ENCODE data around the gene TAS2R5.
"Not testable (repeated sequence)": the region's sequence is repeated elsewhere in the genome, so short reads cannot be mapped to it uniquely, and the experiment has no call there.

TAS2R5 gene

DNA sequence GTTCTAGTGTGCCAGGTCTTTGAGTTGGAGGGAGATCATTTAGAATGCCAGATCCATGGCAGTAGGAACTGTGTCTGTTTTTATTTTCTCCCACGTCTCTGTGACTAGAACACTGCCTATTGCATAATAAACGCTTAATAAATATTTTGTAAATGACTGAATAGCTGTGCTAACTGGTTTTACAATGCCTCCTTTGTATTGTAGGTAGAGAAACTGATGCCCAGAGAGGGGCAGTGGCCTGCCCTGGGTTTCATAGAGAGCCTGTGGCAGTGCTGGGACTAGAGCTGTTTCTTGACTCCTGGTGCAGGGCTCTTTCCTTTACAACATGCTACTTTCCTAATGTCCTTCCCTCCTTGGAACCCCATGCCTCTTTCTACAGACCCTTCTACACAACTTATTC lies 2.5 kb downstream of the TAS2R5 start:
- Histone ChIP-seq H3K36me3 (ENCODE audit: control insufficient read depth, insufficient read depth, low read length) (no peaks in the 10 kb centered on the region), H3K9ac (ENCODE audit: low read length) (no peak overlapping the region), H3K4me3 (ENCODE audit: low read length) (no peak overlapping the region), H3K27me3 (ENCODE audit: control insufficient read depth, insufficient read depth, low read length) (no peaks in the 10 kb centered on the region), H3K4me1 (ENCODE audit: control insufficient read depth, insufficient read depth, low read length) (no peaks in the 10 kb centered on the region), H3K27ac (ENCODE audit: low read depth, low read length) (no peak overlapping the region)

DNA sequence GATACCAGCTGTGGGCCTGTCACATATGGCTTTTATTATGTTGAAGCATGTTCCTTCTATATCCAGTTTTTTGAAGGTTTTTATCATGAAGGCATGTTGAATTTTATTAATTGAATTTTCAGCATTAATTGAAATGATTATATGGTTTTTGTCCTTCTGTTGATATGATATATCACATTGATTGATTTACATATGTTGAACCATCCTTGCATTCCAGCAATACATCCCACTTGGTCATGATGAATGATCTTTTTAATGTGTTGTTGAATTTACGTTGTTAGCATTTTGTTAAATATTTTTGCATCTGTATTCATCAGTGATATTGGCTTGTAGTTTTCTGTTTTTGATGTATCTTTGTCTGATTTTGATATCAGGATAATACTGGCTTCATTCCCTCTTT lies 30.1 kb downstream of the TAS2R5 start:
- H3K4me3 ChIP-seq (ENCODE audit: low read length) = no peak overlapping the region
- H3K27ac ChIP-seq (ENCODE audit: low read depth, low read length) = no peak overlapping the region
- no peaks in the 10 kb centered on the region for H3K36me3 ChIP-seq (ENCODE audit: control insufficient read depth, insufficient read depth, low read length)
- no peaks in the 10 kb centered on the region for H3K4me1 ChIP-seq (ENCODE audit: control insufficient read depth, insufficient read depth, low read length)
- H3K27me3 ChIP-seq (ENCODE audit: control insufficient read depth, insufficient read depth, low read length) = no peaks in the 10 kb centered on the region
- no peak overlapping the region for H3K9ac ChIP-seq (ENCODE audit: low read length)

DNA sequence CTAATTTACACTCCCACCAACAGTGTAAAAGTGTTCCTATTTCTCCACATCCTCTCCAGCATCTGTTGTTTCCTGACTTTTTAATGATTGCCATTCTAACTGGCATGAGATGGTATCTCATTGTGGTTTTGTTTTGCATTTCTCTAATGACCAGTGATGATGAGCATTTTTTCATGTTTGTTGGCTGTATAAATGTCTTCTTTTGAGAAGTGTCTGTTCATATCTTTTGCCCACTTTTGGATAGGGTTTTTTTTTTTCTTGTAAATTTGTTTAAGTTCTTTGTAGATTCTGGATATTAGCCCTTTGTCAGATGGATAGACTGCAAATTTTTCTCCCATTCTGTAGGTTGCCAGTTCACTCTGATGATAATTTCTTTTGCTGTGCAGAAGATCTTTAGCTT lies 32.4 kb downstream of the TAS2R5 start:
- not testable (repeated sequence) for H3K36me3 ChIP-seq (ENCODE audit: control insufficient read depth, insufficient read depth, low read length); H3K9ac ChIP-seq (ENCODE audit: low read length); H3K27me3 ChIP-seq (ENCODE audit: control insufficient read depth, insufficient read depth, low read length); H3K4me3 ChIP-seq (ENCODE audit: low read length); H3K4me1 ChIP-seq (ENCODE audit: control insufficient read depth, insufficient read depth, low read length); H3K27ac ChIP-seq (ENCODE audit: low read depth, low read length)

DNA sequence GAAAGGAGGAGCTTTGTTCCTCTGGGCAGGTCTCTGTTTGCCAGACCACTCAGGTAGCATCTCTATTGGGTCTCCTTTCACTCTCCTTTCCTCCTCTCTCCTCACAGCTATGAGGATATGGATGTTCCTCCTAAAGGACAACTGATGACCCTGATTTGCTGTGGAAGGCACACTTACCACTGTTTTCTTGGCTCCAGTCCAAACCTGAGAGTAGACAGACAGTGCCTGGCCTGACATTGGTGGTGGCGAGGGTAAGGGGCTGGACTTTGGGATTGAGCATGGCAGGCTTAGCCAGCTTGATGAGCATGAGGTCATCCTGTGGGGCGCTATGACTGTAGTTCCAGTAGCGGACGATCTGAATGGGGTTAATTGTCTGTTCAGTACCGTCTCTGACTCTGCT lies 47.7 kb downstream of the TAS2R5 start:
- no peaks in the 10 kb centered on the region for H3K27me3 ChIP-seq (ENCODE audit: control insufficient read depth, insufficient read depth, low read length)
- H3K4me1 ChIP-seq (ENCODE audit: control insufficient read depth, insufficient read depth, low read length) = no peaks in the 10 kb centered on the region

DNA sequence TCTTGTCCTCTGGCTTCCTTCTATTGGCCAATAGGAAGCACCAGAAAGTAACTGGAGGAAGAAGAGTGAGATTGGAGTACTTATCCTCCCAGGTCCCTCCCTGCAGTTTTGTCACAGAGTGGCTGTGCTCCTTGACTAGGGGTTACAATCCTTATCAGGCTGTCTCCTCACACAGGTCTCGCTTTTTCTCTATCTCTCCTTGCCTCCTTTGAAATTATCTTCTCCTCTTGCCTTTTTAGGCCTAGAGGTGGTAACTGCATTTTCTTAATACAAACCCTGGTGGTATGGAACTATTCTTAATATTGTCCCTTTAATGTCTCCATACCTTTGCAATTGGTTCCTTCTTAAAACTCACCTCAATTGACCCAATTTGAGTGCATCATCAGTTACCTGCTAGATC lies 48.6 kb downstream of the TAS2R5 start:
- H3K4me3 ChIP-seq (ENCODE audit: low read length) = no peak overlapping the region
- H3K9ac ChIP-seq (ENCODE audit: low read length) = no peak overlapping the region
- H3K27ac ChIP-seq (ENCODE audit: low read depth, low read length) = no peak overlapping the region
- H3K4me1 ChIP-seq (ENCODE audit: control insufficient read depth, insufficient read depth, low read length) = no peaks in the 10 kb centered on the region
- no peaks in the 10 kb centered on the region for H3K36me3 ChIP-seq (ENCODE audit: control insufficient read depth, insufficient read depth, low read length)
- no peaks in the 10 kb centered on the region for H3K27me3 ChIP-seq (ENCODE audit: control insufficient read depth, insufficient read depth, low read length)

More for the DNA sequence above, 47.7 kb downstream of the TAS2R5 start:
- Histone ChIP-seq H3K27ac (ENCODE audit: low read depth, low read length) (no peak overlapping the region), H3K36me3 (ENCODE audit: control insufficient read depth, insufficient read depth, low read length) (no peaks in the 10 kb centered on the region), H3K4me3 (ENCODE audit: low read length) (no peak overlapping the region), H3K9ac (ENCODE audit: low read length) (no peak overlapping the region)

DNA sequence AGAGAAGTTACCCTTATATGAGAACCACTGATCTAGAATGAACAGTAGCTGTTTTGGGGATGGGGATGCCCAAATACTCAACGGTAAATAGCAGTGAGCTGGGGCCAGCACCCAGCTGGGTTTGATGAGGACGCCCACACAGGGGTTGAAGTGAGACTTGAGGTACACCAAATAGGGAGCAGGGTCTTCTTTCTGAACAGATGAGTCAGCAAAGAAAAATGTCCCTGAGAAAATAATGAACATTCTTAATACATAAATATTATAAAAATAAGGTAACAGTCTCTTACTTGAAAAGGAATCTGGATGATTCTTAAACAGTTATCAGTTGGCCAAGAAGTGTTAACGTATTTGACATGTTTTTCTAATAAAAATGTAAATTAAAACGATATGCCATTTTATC lies 49.2 kb downstream of the TAS2R5 start:
- H3K27ac ChIP-seq (ENCODE audit: low read depth, low read length) = no peak overlapping the region
- no peak overlapping the region for H3K4me3 ChIP-seq (ENCODE audit: low read length)
- no peaks in the 10 kb centered on the region for H3K4me1 ChIP-seq (ENCODE audit: control insufficient read depth, insufficient read depth, low read length)
- H3K9ac ChIP-seq (ENCODE audit: low read length) = no peak overlapping the region
- no peaks in the 10 kb centered on the region for H3K27me3 ChIP-seq (ENCODE audit: control insufficient read depth, insufficient read depth, low read length)
- H3K36me3 ChIP-seq (ENCODE audit: control insufficient read depth, insufficient read depth, low read length) = no peaks in the 10 kb centered on the region

DNA sequence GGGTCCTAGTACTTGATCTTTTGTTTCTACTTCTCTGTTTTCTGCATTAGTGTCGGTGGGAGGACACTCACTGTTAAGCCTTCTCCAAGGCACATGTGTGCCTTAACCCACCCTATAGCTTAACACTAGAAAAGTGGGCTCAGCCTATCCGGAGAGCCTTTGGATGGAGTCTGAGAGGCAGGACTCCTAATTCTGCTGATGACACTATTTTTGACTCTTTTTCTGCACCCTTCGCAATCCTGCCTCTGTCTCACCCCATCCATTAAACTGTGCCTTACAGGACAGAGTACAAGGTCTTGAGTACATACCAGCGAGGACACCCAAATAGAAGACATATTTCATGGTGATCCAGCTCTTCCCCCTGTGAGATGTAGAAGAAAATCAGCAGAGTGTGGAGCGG lies 50.7 kb downstream of the TAS2R5 start:
- Histone ChIP-seq H3K4me3 (ENCODE audit: low read length) (no peak overlapping the region), H3K36me3 (ENCODE audit: control insufficient read depth, insufficient read depth, low read length) (no peaks in the 10 kb centered on the region), H3K27me3 (ENCODE audit: control insufficient read depth, insufficient read depth, low read length) (no peaks in the 10 kb centered on the region), H3K4me1 (ENCODE audit: control insufficient read depth, insufficient read depth, low read length) (no peaks in the 10 kb centered on the region), H3K9ac (ENCODE audit: low read length) (no peak overlapping the region), H3K27ac (ENCODE audit: low read depth, low read length) (no peak overlapping the region)

Data from rectal smooth muscle tissue (tissue), 1 donor.